Measurements from ENCODE around the gene NLE1.

- TF ChIP-seq NFE2L2 (conservative IDR thresholded peaks at IDR 0.05; ENCODE audit: low read length) (no peak), EP300 (IDR thresholded peaks at IDR 0.05) (no peak), REST (IDR thresholded peaks at IDR 0.05) (no peak), CTCF (IDR thresholded peaks at IDR 0.05) (no peak)
Measured at GRCh38 chr17:35082073-35082657, 59.9 kb downstream of the NLE1 start.
